T-helper 1 cell (primary cell): ENCODE measurements around the gene ARHGAP15.

Source experiments
- DNase-seq, 5 donors: peaks; one replicate each; pipeline ENCODE4 v3.0.0-alpha.2; 2012 to 2020

The ARHGAP15 gene

GRCh38 chr2:143668234-143668633 lies 539.0 kb downstream of the ARHGAP15 start:
- no peak for DNase-seq

GRCh38 chr2:143674051-143674450 lies 544.8 kb downstream of the ARHGAP15 start:
- DNase-seq, result no peak

- no peak for DNase-seq
Measured at GRCh38 chr2:143675021-143675420, 545.8 kb downstream of the ARHGAP15 start.

- no peak for DNase-seq
Measured at GRCh38 chr2:143679617-143680016, 550.4 kb downstream of the ARHGAP15 start.

- no peak for DNase-seq
Measured at GRCh38 chr2:143680885-143681405, 551.7 kb downstream of the ARHGAP15 start.

- DNase-seq, result no peak
Measured at GRCh38 chr2:143682436-143683055, 553.3 kb downstream of the ARHGAP15 start.

GRCh38 chr2:143683977-143684376 lies 554.8 kb downstream of the ARHGAP15 start:
- no peak for DNase-seq

GRCh38 chr2:143684551-143685320 lies 555.5 kb downstream of the ARHGAP15 start:
- no peak for DNase-seq

- DNase-seq, result no peak
Measured at GRCh38 chr2:143685421-143686078, 556.3 kb downstream of the ARHGAP15 start.

GRCh38 chr2:143686585-143687164 lies 557.5 kb downstream of the ARHGAP15 start:
- no peak for DNase-seq

- no peak for DNase-seq
Measured at GRCh38 chr2:143688248-143688647, 559.0 kb downstream of the ARHGAP15 start.

- no peak for DNase-seq
Measured at GRCh38 chr2:143688815-143689214, 559.6 kb downstream of the ARHGAP15 start.

- no peak for DNase-seq
Measured at GRCh38 chr2:143689541-143689940, 560.3 kb downstream of the ARHGAP15 start.

GRCh38 chr2:143690235-143690634 lies 561.0 kb downstream of the ARHGAP15 start:
- peak in 1 of 5 donors; percentile 72 for DNase-seq

GRCh38 chr2:143691121-143691520 lies 561.9 kb downstream of the ARHGAP15 start:
- no peak for DNase-seq

GRCh38 chr2:143692162-143692561 lies 562.9 kb downstream of the ARHGAP15 start:
- DNase-seq, result no peak

- no peak for DNase-seq
Measured at GRCh38 chr2:143692967-143693366, 563.7 kb downstream of the ARHGAP15 start.

- no peak for DNase-seq
Measured at GRCh38 chr2:143694335-143694734, 565.1 kb downstream of the ARHGAP15 start.

- DNase-seq, result no peak
Measured at GRCh38 chr2:143696651-143697050, 567.4 kb downstream of the ARHGAP15 start.

GRCh38 chr2:143697744-143698143 lies 568.5 kb downstream of the ARHGAP15 start:
- no peak for DNase-seq

- no peak for DNase-seq
Measured at GRCh38 chr2:143698352-143698751, 569.1 kb downstream of the ARHGAP15 start.

- DNase-seq, result peak in 1 of 5 donors; percentile 49
Measured at GRCh38 chr2:143698888-143699570, 569.8 kb downstream of the ARHGAP15 start.

GRCh38 chr2:143700865-143701264 lies 571.6 kb downstream of the ARHGAP15 start:
- no peak for DNase-seq
